ENCODE results near the gene PDPR.
"Not testable (repeated sequence)": the region's sequence is repeated elsewhere in the genome, so short reads cannot be mapped to it uniquely, and the experiment has no call there.

PDPR gene

GRCh38 chr16:70166688-70167087, 52.6 kb downstream of the PDPR start:
- DNase-seq: not testable (repeated sequence)

GRCh38 chr16:70173212-70173837, 59.2 kb downstream of the PDPR start, which contains the start of gene CLEC18C:
Gene CLEC18C (plus strand): TSS chr16:70173787. CDS start chr16:70174279, 492 bp downstream.
- DNase-seq: peak; percentile 22

- DNase-seq: not testable (repeated sequence)
Measured at GRCh38 chr16:70173916-70174315, 59.8 kb downstream of the PDPR start.

GRCh38 chr16:70174387-70174932, 60.3 kb downstream of the PDPR start:
- not testable (repeated sequence) for DNase-seq

GRCh38 chr16:70187858-70188607, 73.9 kb downstream of the PDPR start:
- DNase-seq: not testable (repeated sequence)

GRCh38 chr16:70188608-70188915, 74.4 kb downstream of the PDPR start:
- DNase-seq: not testable (repeated sequence)

- not testable (repeated sequence) for DNase-seq
Measured at GRCh38 chr16:70190574-70190973, 76.4 kb downstream of the PDPR start.

GRCh38 chr16:70196683-70197300, 82.7 kb downstream of the PDPR start:
- not testable (repeated sequence) for DNase-seq

- not testable (repeated sequence) for DNase-seq
Measured at GRCh38 chr16:70197611-70198010, 83.5 kb downstream of the PDPR start.

GRCh38 chr16:70198230-70198629, 84.1 kb downstream of the PDPR start:
- DNase-seq: not testable (repeated sequence)

- DNase-seq: not testable (repeated sequence)
Measured at GRCh38 chr16:70198666-70199065, 84.5 kb downstream of the PDPR start.

GRCh38 chr16:70199170-70199569, 85.0 kb downstream of the PDPR start:
- DNase-seq: not testable (repeated sequence)

- not testable (repeated sequence) for DNase-seq
Measured at GRCh38 chr16:70200063-70200462, 85.9 kb downstream of the PDPR start.

GRCh38 chr16:70203508-70203907, 89.4 kb downstream of the PDPR start:
- not testable (repeated sequence) for DNase-seq

- DNase-seq: not testable (repeated sequence)
Measured at GRCh38 chr16:70204010-70204409, 89.9 kb downstream of the PDPR start.

GRCh38 chr16:70204668-70205405, 90.7 kb downstream of the PDPR start:
- not testable (repeated sequence) for DNase-seq

- not testable (repeated sequence) for DNase-seq
Measured at GRCh38 chr16:70206382-70206781, 92.2 kb downstream of the PDPR start.
